Liver (tissue), 9 donors: ENCODE data around the gene ZMYND8. TPM values are rescaled to one million over a fixed set of nuclear protein-coding genes. Genes with fewer than 3 reads are reported as not detected.

Source experiments
- DNase-seq: peaks from one replicate; pipeline ENCODE4 v3.0.0-alpha.2; 2017; ENCODE audit warnings: low spot score
- H3K27ac ChIP-seq, 2 donors: one replicate each; pipeline ENCODE4 v1.7.0; 2013; ENCODE audit warnings: inconsistent platforms in 2 of 2, low read length in 2 of 2, control low read depth in 1 of 2, low read depth in 1 of 2, mild to moderate bottlenecking in 1 of 2
- H3K27me3 ChIP-seq, 4 donors: one replicate each; pipeline versions ENCODE4 v1.6.1 to v1.7.0; 2013; ENCODE audit warnings: low read length in 3 of 4, inconsistent platforms in 1 of 4, mild to moderate bottlenecking in 1 of 4, moderate library complexity in 1 of 4; ENCODE audit not compliant: control insufficient read depth in 4 of 4, insufficient read depth in 4 of 4
- H3K36me3 ChIP-seq, 4 donors: one replicate each; pipeline versions ENCODE4 v1.6.1 to v1.7.0; 2013; ENCODE audit warnings: low read length in 3 of 4, mild to moderate bottlenecking in 3 of 4, low read depth in 1 of 4, moderate library complexity in 1 of 4; ENCODE audit not compliant: control insufficient read depth in 4 of 4, insufficient read depth in 3 of 4
- H3K4me1 ChIP-seq, 4 donors: one replicate each; pipeline versions ENCODE4 v1.6.1 to v1.7.0; 2013; ENCODE audit warnings: low read length in 3 of 4, mild to moderate bottlenecking in 3 of 4, moderate library complexity in 1 of 4; ENCODE audit not compliant: control insufficient read depth in 4 of 4, insufficient read depth in 4 of 4
- H3K4me3 ChIP-seq, 3 donors: one replicate each; pipeline versions ENCODE4 v1.6.1 to v1.7.0; 2013; ENCODE audit warnings: low read length in 3 of 3, control low read depth in 1 of 3, low read depth in 1 of 3, mild to moderate bottlenecking in 1 of 3
- H3K9ac ChIP-seq, 2 donors: one replicate each; pipeline ENCODE4 v1.7.0; 2013; ENCODE audit warnings: low read length in 2 of 2, mild to moderate bottlenecking in 2 of 2, moderate library complexity in 2 of 2, control low read depth in 1 of 2, low read depth in 1 of 2
- H3K9me3 ChIP-seq, 4 donors: one replicate each; pipeline versions ENCODE4 v1.6.1 to v1.7.0; 2013; ENCODE audit warnings: low read length in 3 of 4; ENCODE audit not compliant: control insufficient read depth in 4 of 4
- CTCF ChIP-seq: fragments of 150-350 bp; IDR thresholded peaks from 2 replicates; pipeline ENCODE4 v1.5.1; 2017; ENCODE audit warnings: improper control_type of control experiment, low read depth, low read length; ENCODE audit not compliant: missing input control
- EGR1 ChIP-seq, 2 donors: IDR thresholded peaks; 2 replicates each; pipeline ENCODE4 v1.6.1; 2016 to 2018; ENCODE audit warnings: antibody characterized with exemption in 2 of 2, low read depth in 2 of 2
- FOXA1 ChIP-seq: IDR thresholded peaks from 2 replicates; pipeline ENCODE4 v1.6.1; 2016; ENCODE audit warnings: antibody characterized with exemption
- FOXA2 ChIP-seq: IDR thresholded peaks from 2 replicates; pipeline ENCODE4 v1.6.1; 2016; ENCODE audit warnings: antibody characterized with exemption
- GABPA ChIP-seq, 2 donors: IDR thresholded peaks in 1 of 2; conservative IDR thresholded peaks in 1 of 2; 2 replicates each; pipeline ENCODE4 v1.6.1; 2016; ENCODE audit warnings: antibody characterized with exemption in 2 of 2, mild to moderate bottlenecking in 1 of 2, moderate library complexity in 1 of 2
- HNF4A ChIP-seq, 2 donors: conservative IDR thresholded peaks; 2 replicates each; pipeline ENCODE4 v1.6.1; 2016; ENCODE audit warnings: antibody characterized with exemption in 2 of 2, mild to moderate bottlenecking in 2 of 2
- HNF4G ChIP-seq: IDR thresholded peaks from 2 replicates; pipeline ENCODE4 v1.6.1; 2016; ENCODE audit warnings: antibody characterized with exemption
- JUND ChIP-seq, 2 donors: IDR thresholded peaks; 2 replicates each; pipeline ENCODE4 v1.6.1; 2016; ENCODE audit warnings: antibody characterized with exemption in 2 of 2
- MAX ChIP-seq: IDR thresholded peaks from 2 replicates; pipeline ENCODE4 v1.6.1; 2016; ENCODE audit warnings: antibody characterized with exemption
- NR2F2 ChIP-seq: IDR thresholded peaks from 2 replicates; pipeline ENCODE4 v1.6.1; 2016; ENCODE audit warnings: antibody characterized with exemption
- RAD21 ChIP-seq, 2 donors: IDR thresholded peaks; 2 replicates each; pipeline ENCODE4 v1.6.1; 2016; ENCODE audit warnings: antibody characterized with exemption in 2 of 2, mild to moderate bottlenecking in 2 of 2
- RXRA ChIP-seq, 2 donors: IDR thresholded peaks; 2 replicates each; pipeline ENCODE4 v1.6.1; 2017 to 2018; ENCODE audit warnings: antibody characterized with exemption in 2 of 2, mild to moderate bottlenecking in 1 of 2
- SP1 ChIP-seq: IDR thresholded peaks from 2 replicates; pipeline ENCODE4 v1.6.1; 2018; ENCODE audit warnings: antibody characterized with exemption, mild to moderate bottlenecking
- TAF1 ChIP-seq: conservative IDR thresholded peaks from 2 replicates; pipeline ENCODE4 v1.6.1; 2016; ENCODE audit warnings: antibody characterized with exemption, mild to moderate bottlenecking
- YY1 ChIP-seq: IDR thresholded peaks from 2 replicates; pipeline ENCODE4 v1.6.1; 2016; ENCODE audit warnings: antibody characterized with exemption, mild to moderate bottlenecking
- ZBTB33 ChIP-seq: IDR thresholded peaks from 2 replicates; pipeline ENCODE4 v1.6.1; 2016; ENCODE audit warnings: antibody characterized with exemption
- WGBS: extraction: QIAGEN DNeasy Blood & Tissue Kit; methylation state at CpG from one replicate; pipeline ENCODE4 v1.1.7; 2013; 5-methylcytosine and 5-hydroxymethylcytosine counted together
- polyA plus RNA-seq, 2 donors: library from polyadenylated mRNA; stranded (reverse) in 1 of 2; unstranded in 1 of 2; fragments of 200-250 nt in 1 of 2; fragments of >200 nt in 1 of 2; fragmentation: Nextera tagmentation in 1 of 2; extraction: Ambion mirVana in 1 of 2; gene quantifications; one replicate each; pipeline versions ENCODE4 v1.2.1 to v1.2.3, GENCODE V29; 2013 to 2015
- total RNA-seq, 2 donors: library from RNA; depleted of rRNA; stranded (reverse); fragments of >200 nt; gene quantifications; one replicate each; pipeline ENCODE4 v1.2.3, GENCODE V29; 2014
- TF ChIP-seq, protein P1 (sequence below): IDR thresholded peaks from 2 replicates; pipeline ENCODE4 v1.6.1; 2016; ENCODE audit warnings: antibody characterized with exemption, mild to moderate bottlenecking
- TF ChIP-seq, protein P2 (sequence below): IDR thresholded peaks from 2 replicates; pipeline ENCODE4 v1.6.1; 2016; ENCODE audit warnings: antibody characterized with exemption
- donor health status: healthy.
- donor health status: healthy.
- donor health status: healthy.
- donor health status: healthy.
- donor health status: healthy.

ZMYND8 gene
- total and polyA plus RNA-seq, 4 donors: 3.3 to 23.5 (median 6.8) TPM

GRCh38 chr20:47233333-47234188 is 122.9 kb downstream of the ZMYND8 start:
- Histone ChIP-seq H3K27ac (no peak overlapping the region), H3K9me3 (no peaks in the 10 kb centered on the region), H3K9ac (no peak overlapping the region), H3K4me1 (peaks cover 0 to 9% (median 4%) of the 10 kb centered on the region in 4 donors), H3K27me3 (no peaks in the 10 kb centered on the region), H3K36me3 (peaks cover 8 to 27% (median 19%) of the 10 kb centered on the region in 4 donors), H3K4me3 (no peak overlapping the region)
- 86% methylated on average over 9 of the region's 9 CpGs for WGBS
- no peak for DNase-seq
- TF ChIP-seq FOXA2: no peak
- peak in 1 of 2 donors; percentile 17 for TF ChIP-seq RAD21 (IDR thresholded peaks at IDR 0.05)
- TF ChIP-seq GABPA (IDR thresholded peaks at IDR 0.05 in 1 of 2, conservative IDR thresholded peaks at IDR 0.05 in 1 of 2): no peak
- peak; percentile 87 for TF ChIP-seq SP1
- peak; percentile 13 for TF ChIP-seq MAX
- no peak for TF ChIP-seq NR2F2
- TF ChIP-seq YY1: no peak
- TF ChIP-seq, protein P1, sequence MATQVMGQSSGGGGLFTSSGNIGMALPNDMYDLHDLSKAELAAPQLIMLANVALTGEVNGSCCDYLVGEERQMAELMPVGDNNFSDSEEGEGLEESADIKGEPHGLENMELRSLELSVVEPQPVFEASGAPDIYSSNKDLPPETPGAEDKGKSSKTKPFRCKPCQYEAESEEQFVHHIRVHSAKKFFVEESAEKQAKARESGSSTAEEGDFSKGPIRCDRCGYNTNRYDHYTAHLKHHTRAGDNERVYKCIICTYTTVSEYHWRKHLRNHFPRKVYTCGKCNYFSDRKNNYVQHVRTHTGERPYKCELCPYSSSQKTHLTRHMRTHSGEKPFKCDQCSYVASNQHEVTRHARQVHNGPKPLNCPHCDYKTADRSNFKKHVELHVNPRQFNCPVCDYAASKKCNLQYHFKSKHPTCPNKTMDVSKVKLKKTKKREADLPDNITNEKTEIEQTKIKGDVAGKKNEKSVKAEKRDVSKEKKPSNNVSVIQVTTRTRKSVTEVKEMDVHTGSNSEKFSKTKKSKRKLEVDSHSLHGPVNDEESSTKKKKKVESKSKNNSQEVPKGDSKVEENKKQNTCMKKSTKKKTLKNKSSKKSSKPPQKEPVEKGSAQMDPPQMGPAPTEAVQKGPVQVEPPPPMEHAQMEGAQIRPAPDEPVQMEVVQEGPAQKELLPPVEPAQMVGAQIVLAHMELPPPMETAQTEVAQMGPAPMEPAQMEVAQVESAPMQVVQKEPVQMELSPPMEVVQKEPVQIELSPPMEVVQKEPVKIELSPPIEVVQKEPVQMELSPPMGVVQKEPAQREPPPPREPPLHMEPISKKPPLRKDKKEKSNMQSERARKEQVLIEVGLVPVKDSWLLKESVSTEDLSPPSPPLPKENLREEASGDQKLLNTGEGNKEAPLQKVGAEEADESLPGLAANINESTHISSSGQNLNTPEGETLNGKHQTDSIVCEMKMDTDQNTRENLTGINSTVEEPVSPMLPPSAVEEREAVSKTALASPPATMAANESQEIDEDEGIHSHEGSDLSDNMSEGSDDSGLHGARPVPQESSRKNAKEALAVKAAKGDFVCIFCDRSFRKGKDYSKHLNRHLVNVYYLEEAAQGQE: no peak
- TF ChIP-seq HNF4G: peak; percentile 76
- no peak for TF ChIP-seq ZBTB33
- no peak for TF ChIP-seq CTCF
- no peak for TF ChIP-seq FOXA1
- TF ChIP-seq, protein P2, sequence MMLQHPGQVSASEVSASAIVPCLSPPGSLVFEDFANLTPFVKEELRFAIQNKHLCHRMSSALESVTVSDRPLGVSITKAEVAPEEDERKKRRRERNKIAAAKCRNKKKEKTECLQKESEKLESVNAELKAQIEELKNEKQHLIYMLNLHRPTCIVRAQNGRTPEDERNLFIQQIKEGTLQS: no peak
- peak; percentile 89 to 92 for TF ChIP-seq RXRA (IDR thresholded peaks at IDR 0.05)
- peak in 1 of 2 donors; percentile 20 for TF ChIP-seq JUND (IDR thresholded peaks at IDR 0.05)
- peak; percentile 79 to 92 for TF ChIP-seq HNF4A (conservative IDR thresholded peaks at IDR 0.05)
- no peak for TF ChIP-seq EGR1 (IDR thresholded peaks at IDR 0.05; ENCODE audit: low read depth in 2 of 2)
- no peak for TF ChIP-seq TAF1
